HG02610 (cell line): ENCODE measurements around the gene DNAL4.

Experiments used
- ATAC-seq: cut with Tn5 transposase; IDR thresholded peaks from one replicate; pipeline ENCODE4 v1.9.1; 2021; ENCODE audit warnings: mild to moderate bottlenecking, moderate library complexity; ENCODE audit not compliant: unreplicated experiment

Gene DNAL4

GRCh38 chr22:38788021-38788816, 5.7 kb downstream of the DNAL4 start:
- ATAC-seq, result no peak

DNA sequence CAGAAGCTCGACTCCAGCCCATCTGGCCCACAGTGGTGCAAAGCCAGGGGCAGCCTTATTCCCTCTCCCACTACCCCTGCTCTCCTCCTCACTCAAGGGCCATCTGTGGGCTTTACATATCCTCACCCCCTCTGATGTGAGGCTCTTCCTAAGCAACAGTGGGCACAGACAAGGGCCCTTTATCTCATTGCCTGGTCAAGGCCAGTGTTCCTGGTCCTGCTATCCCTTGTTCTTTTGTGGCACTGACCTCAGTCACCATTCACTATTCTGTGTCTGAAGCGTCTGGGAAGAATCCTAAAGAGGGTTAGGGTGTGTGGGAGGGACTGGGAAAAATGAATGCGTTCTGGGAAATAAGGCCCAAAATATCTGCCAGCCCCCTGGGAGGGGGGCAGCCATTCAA, 7.3 kb downstream of the DNAL4 start:
- ATAC-seq, result no peak

GRCh38 chr22:38784856-38785255, 9.1 kb downstream of the DNAL4 start:
- ATAC-seq, result no peak

GRCh38 chr22:38784035-38784434, 9.9 kb downstream of the DNAL4 start:
- ATAC-seq, result no peak

DNA sequence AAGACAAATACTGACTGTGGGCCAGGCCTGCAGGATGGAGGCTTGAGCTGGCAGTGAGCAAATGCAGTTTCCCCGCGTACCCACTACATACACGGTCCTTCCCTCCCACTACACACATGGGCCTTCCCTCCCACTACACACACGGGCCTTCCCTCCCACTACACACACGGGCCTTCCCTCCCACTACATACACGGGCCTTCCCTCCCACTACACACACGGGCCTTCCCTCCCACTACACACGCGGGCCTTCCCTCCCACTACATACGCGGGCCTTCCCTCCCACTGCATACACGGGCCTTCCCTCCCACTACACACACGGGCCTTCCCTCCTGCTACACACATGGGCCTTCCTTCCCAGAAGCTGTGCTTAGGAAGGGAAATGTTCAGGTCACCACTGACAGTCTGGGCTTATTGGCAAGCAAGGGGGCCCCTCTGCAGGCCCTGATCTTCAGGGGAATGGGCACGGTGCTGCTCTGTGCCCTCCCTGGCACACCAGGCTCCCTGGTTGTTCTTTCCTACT, 10.8 kb downstream of the DNAL4 start:
- ATAC-seq, result no peak

DNA sequence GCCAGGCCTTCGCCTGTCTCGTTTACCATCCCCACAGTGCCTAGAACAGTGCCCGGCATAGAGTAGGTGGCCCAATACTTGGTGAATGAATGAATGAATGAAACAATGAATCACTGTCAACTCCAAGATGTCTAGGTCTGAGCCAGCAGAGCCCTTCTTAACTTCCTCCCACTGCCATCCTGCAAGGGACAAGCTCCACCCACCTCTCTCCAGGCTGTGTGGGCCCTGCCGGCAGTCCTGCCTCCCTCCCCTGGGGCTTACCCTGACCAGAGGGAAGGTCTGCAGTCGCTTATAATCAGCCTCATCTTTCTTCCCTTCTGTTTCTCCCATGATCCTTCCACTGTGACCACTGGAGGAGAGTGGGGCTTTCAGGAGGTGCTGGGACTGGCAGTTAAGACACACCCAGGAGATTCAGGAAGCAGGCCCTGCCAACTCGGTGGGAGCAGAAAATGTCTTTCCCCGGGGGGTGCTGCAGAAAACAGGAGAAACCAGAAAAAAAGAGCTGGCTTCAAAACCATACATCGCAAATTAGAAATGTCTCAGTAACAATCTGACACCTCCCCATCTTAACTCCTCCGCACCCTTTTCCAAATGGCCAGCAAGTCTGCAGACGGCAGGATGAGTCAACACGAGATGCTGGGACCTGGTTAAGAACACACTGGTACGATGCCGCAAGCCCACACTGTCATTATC, 11.4 kb downstream of the DNAL4 start:
- ATAC-seq, result no peak

GRCh38 chr22:38781033-38781432, 12.9 kb downstream of the DNAL4 start:
- no peak for ATAC-seq

GRCh38 chr22:38777087-38777671, 16.8 kb downstream of the DNAL4 start:
- no peak for ATAC-seq

DNA sequence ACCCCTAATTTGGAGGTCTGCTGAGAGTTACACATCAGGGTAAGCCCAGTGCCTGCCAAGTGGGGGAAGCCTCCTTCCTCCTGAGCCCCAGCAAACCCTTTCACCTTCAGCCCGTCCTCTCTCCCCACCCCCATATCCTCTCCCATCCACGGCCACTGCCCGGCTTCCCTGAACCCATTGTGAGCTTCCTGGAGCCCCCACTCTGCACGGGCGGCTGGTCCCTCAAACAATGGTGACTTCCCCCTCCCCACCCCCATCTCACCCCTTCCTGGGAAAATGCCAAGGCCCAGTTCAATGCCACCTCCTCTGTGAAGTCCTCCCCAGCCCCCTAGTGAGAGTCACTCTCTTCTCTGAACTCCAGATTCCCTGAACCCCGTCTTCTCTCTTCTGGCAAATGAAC, 17.9 kb downstream of the DNAL4 start:
- no peak for ATAC-seq

- no peak for ATAC-seq
Observed at GRCh38 chr22:38775656-38776055, 18.3 kb downstream of the DNAL4 start.

- no peak for ATAC-seq
Observed at GRCh38 chr22:38774496-38775166, 19.3 kb downstream of the DNAL4 start.

- no peak for ATAC-seq
Observed at GRCh38 chr22:38773363-38773946, 20.5 kb downstream of the DNAL4 start.

DNA sequence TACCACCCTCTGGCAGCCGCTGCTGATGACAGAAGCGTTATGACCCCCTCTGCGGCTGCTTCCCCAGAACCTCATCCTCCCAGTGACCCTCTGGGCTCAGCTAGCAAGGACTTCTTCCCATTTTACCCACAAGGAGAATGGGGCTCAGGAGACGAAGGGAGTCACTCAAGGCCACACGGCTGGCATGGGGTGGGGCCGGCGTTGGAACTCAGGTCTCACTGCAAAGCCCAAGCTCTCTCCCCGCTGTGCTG, 21.4 kb downstream of the DNAL4 start:
- no peak for ATAC-seq

DNA sequence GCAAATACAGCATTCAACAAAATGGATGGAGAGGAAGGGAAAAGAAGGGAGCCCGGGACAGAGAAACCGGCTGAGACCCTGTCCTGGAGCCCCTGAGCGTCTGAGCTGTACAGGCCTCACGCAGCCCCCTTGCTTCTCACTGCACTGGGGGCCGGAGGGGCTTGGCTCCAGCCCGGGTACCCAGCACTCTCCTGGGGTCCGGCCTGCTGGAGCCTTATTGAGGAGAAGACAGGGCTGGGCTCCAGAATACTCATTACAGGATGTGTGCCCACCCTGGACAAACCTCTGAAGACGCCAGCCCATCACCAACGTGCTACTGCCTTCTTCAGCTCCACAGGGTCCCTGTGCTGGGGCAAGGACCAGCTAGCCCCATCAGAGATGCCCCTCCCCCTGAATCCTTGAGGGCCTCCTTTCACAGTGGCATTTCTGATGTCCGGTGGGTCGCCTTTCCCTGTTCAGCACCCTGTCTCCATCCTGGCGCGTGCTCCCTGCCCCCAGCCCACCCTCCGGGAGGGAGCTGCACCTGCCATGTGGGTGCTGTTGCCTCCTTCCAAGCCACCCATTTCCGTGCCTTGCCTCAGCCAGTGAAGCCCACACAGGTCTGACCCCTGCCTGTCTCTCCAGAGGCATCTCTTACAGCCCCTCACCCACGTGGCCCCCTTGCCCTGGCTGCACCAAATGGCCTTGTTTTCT, 23.5 kb downstream of the DNAL4 start:
- ATAC-seq, result no peak

- no peak for ATAC-seq
Observed at GRCh38 chr22:38768036-38768435, 25.9 kb downstream of the DNAL4 start.

GRCh38 chr22:38767313-38767712, 26.6 kb downstream of the DNAL4 start:
- ATAC-seq, result no peak

DNA sequence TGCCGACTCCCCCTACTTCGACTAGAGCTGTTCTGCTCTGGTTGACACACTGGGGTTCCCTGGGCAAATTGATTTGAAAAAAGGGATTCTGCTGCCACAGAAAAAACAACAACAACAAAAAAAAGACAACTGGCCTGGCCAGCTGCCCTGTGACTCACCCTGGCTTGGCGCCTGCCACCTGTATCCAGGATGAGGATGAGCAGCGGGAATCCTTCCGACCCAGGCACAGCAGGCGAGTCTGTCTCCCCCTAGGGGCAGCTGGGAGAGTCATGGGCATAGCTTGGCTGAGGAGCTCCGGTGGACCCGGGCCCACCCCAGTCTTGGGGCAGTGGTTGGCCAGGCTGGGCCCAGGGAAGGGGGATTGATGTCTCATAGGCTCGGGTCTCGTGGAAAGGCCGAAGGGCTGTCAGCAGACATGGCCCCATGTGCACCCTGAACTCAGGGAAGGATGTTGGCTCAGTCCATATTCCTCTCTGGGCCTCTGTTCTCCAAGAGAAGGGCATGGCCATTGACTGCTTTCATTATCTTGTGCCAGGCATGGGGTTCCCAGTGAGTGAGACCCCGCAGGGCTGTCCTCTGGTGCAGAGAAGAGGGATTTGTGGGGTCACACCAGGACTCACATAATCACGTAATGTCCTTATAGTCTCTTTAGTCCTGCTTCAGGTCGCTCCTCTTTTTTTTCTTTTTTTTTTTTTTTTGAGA, 27.7 kb downstream of the DNAL4 start:
- ATAC-seq, result no peak

GRCh38 chr22:38762551-38762983, 31.4 kb downstream of the DNAL4 start:
- no peak for ATAC-seq

DNA sequence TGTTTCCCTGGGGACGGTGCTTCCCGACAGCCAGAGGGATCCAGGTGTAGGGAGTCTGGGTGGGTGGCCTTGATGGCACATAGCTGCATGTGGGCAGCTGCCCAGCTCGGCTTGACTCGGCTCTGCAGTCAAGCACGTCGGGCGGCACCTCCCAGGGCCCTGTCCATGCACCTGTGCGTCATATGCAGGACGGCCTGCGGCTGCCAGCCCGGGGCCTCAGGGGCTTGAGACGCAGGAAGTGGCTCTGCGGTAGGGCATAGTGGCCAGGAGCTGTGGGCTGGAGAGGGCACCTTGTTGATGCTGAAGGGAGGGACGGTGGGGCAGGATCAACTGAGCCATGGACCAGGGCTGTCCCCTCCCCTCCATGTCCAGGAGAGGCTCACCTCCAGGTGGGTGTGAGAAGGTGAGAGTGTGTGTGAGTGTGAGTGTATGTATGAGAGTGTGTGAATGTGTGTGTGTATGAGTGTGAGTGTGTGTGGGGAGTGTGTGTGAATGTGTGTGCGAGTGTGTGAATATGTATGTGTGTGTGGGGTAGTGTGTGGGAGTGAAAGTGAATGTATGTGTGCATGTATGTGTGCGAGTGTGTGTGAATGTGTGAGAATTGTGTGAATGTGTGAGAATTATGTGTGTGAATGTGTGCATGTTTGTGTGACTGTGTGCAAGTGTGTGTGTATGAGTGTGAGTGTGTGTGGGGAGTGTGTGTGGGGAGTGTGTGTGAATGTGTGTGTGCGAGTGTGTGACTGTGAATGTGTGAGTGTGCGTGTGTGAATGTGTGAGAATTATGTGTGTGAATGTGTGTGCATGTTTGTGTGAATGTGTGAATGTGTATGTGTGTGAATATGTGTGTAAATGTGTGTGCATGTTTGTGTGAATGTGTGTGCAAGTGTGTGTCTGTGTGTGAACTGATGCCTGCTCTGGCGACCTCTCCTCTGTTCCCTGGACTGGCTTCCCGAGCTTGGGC, 32.5 kb downstream of the DNAL4 start:
- no peak for ATAC-seq
